Measurements from ENCODE around the gene JAK1. TPM values are rescaled to one million over a fixed set of nuclear protein-coding genes. Genes with fewer than 3 reads are reported as not detected.
A peak's percentile ranks its signal among the peaks of the same experiment; 100 is the strongest.

JAK1 gene
- total and polyA plus RNA-seq, 7 donors: 43.8 to 143 (median 99.6) TPM

GRCh38 chr1:64877598-64877997, 88.8 kb downstream of the JAK1 start:
- WGBS, 2 donors: 89 to 98% methylated on average over 1 of the region's 1 CpG
- peaks cover 6 to 54% (median 14%) of the 10 kb centered on the region in 4 donors for H3K36me3 ChIP-seq
- peaks cover 0 to 17% (median 13%) of the 10 kb centered on the region in 4 donors for H3K4me1 ChIP-seq
- TF ChIP-seq EP300 (IDR thresholded peaks at IDR 0.05) (no peak), CTCF (IDR thresholded peaks at IDR 0.05) (no peak), POLR2AphosphoS5 (IDR thresholded peaks at IDR 0.05) (no peak), POLR2A (IDR thresholded peaks at IDR 0.05) (no peak)
- intact Hi-C loops (cut with DNase I): no loop called here
- no peaks in the 10 kb centered on the region for H3K27me3 ChIP-seq
- no peak overlapping the region for H3K4me3 ChIP-seq
- DNase-seq: no peak
- H3K27ac ChIP-seq: no peak overlapping the region
- no peaks in the 10 kb centered on the region for H3K9me3 ChIP-seq

- DNase-seq: no peak
- 74 to 92% methylated on average over 2 of the region's 2 CpGs for WGBS, 2 donors
- Histone ChIP-seq H3K4me3 (no peak overlapping the region), H3K27ac (no peak overlapping the region), H3K4me1 (peaks cover 0 to 17% (median 13%) of the 10 kb centered on the region in 4 donors), H3K9me3 (no peaks in the 10 kb centered on the region), H3K27me3 (no peaks in the 10 kb centered on the region), H3K36me3 (peaks cover 6 to 54% (median 12%) of the 10 kb centered on the region in 4 donors)
- no peak for TF ChIP-seq POLR2A (IDR thresholded peaks at IDR 0.05)
- TF ChIP-seq EP300 (IDR thresholded peaks at IDR 0.05): no peak
- intact Hi-C loops (cut with DNase I): no loop called here
Observed at GRCh38 chr1:64877151-64877550, 89.2 kb downstream of the JAK1 start.

GRCh38 chr1:64875606-64876005, 90.7 kb downstream of the JAK1 start:
- H3K27me3 ChIP-seq: no peaks in the 10 kb centered on the region
- peaks cover 6 to 63% (median 12%) of the 10 kb centered on the region in 4 donors for H3K36me3 ChIP-seq
- H3K4me1 ChIP-seq: peaks cover 0 to 16% (median 13%) of the 10 kb centered on the region in 4 donors
- no peaks in the 10 kb centered on the region for H3K9me3 ChIP-seq
- H3K4me3 ChIP-seq: no peak overlapping the region
- TF ChIP-seq EP300 (IDR thresholded peaks at IDR 0.05) (no peak), POLR2A (IDR thresholded peaks at IDR 0.05) (no peak), CTCF (IDR thresholded peaks at IDR 0.05) (no peak), POLR2AphosphoS5 (IDR thresholded peaks at IDR 0.05) (no peak)
- H3K27ac ChIP-seq: peak overlapping the region in 1 of 4 donors; percentile 59
- intact Hi-C loops (cut with DNase I): no loop called here
- DNase-seq: no peak
- WGBS, 2 donors: 83 to 90% methylated on average over 6 of the region's 6 CpGs

GRCh38 chr1:64875101-64875500, 91.2 kb downstream of the JAK1 start:
- Histone ChIP-seq H3K27me3 (no peaks in the 10 kb centered on the region), H3K27ac (peak overlapping the region in 2 of 4 donors; percentile 38 to 59), H3K36me3 (peaks cover 6 to 68% (median 12%) of the 10 kb centered on the region in 4 donors), H3K4me1 (peaks cover 0 to 16% (median 11%) of the 10 kb centered on the region in 4 donors), H3K9me3 (no peaks in the 10 kb centered on the region), H3K4me3 (no peak overlapping the region)
- 91 to 94% methylated on average over 10 of the region's 10 CpGs for WGBS, 2 donors
- no peak for DNase-seq
- intact Hi-C loops (cut with DNase I): no loop called here
- no peak for TF ChIP-seq EP300 (IDR thresholded peaks at IDR 0.05)
- no peak for TF ChIP-seq CTCF (IDR thresholded peaks at IDR 0.05)
- TF ChIP-seq POLR2A (IDR thresholded peaks at IDR 0.05): no peak
- no peak for TF ChIP-seq POLR2AphosphoS5 (IDR thresholded peaks at IDR 0.05)

GRCh38 chr1:64874666-64875065, 91.7 kb downstream of the JAK1 start:
- Histone ChIP-seq H3K27me3 (no peaks in the 10 kb centered on the region), H3K4me3 (no peak overlapping the region), H3K27ac (peak overlapping the region in 2 of 4 donors; percentile 38 to 59), H3K4me1 (peaks cover 0 to 16% (median 11%) of the 10 kb centered on the region in 4 donors), H3K36me3 (peaks cover 6 to 72% (median 12%) of the 10 kb centered on the region in 4 donors), H3K9me3 (no peaks in the 10 kb centered on the region)
- no peak for TF ChIP-seq POLR2A (IDR thresholded peaks at IDR 0.05)
- peak in 1 of 4 donors; percentile 50 for TF ChIP-seq POLR2AphosphoS5 (IDR thresholded peaks at IDR 0.05)
- intact Hi-C loops (cut with DNase I): no loop called here
- DNase-seq: no peak
- 92 to 96% methylated on average over 3 of the region's 3 CpGs for WGBS, 2 donors

- no peak for DNase-seq
- TF ChIP-seq POLR2AphosphoS5 (IDR thresholded peaks at IDR 0.05) (no peak), CTCF (IDR thresholded peaks at IDR 0.05) (no peak), POLR2A (IDR thresholded peaks at IDR 0.05) (no peak), EP300 (IDR thresholded peaks at IDR 0.05) (no peak)
- Histone ChIP-seq H3K36me3 (peaks cover 6 to 78% (median 12%) of the 10 kb centered on the region in 4 donors), H3K9me3 (no peaks in the 10 kb centered on the region), H3K4me1 (peaks cover 0 to 16% (median 11%) of the 10 kb centered on the region in 4 donors), H3K27me3 (no peaks in the 10 kb centered on the region), H3K27ac (no peak overlapping the region), H3K4me3 (no peak overlapping the region)
- WGBS, 2 donors: 94 to 95% methylated on average over 9 of the region's 9 CpGs
- intact Hi-C loops (cut with DNase I): no loop called here
Observed at GRCh38 chr1:64873576-64873975, 92.8 kb downstream of the JAK1 start.

Data from sigmoid colon (tissue), 7 donors.